Measurements from ENCODE around the gene KAT6B.
A peak's percentile ranks its signal among the peaks of the same experiment; 100 is the strongest.

Gene KAT6B

DNA sequence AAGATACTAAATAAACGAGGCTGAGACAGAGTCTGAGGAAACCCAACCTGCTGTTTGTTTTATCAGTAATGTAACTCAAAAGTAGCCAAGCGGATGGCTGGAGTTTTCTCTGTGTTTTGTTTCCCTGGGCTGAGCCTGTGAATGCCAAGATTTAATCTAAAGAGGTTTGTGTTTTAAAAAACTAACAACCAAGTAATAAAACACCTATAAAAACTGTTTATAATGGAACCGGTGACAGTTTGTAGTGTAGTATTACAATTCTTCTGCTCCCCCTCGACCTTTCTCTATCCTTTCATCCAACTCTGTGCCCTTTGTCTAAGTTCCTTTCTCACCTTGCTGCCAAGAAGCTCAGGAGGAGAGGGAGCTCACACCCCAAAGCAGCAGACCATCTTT, 2.6 kb upstream of the KAT6B start:
- DNase-seq (ENCODE audit: low read depth in 2 of 2) = no peak

DNA sequence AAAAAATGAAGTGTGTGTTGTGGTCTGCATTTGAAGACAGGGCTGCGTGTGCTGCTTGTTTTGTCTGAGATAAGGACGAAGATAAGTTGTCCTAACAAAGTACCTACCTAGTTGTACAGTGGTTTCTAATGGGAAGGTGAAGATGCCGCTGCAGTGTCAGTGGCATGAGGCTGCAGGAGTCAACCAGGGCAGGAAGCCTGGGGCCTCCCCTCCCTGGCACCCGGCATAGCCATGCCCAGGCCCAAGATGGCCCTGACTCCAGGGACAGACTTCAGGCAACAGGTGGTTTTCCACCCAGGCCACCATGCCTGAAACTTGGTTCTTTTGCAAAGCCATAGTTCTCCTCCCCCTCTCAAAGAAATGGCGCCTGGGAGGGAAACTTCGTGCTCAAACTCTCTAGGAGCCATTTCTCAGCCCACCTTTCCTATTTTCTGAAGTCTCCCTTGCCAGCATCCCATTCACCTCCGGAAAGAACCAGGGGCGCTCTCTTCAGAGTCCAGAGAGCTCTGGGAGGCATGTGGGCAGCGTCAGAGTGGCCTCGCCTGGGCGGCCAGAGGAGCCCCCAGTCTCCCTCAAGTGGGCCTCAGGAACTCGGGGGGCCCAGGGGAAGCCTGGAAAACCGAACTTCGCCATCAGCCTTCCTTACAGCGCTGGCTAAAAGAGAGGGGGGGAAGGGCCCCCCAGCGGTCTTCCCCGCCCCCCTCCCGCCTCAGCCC, 2.1 kb upstream of the KAT6B start:
- DNase-seq (ENCODE audit: low read depth in 2 of 2) = no peak

DNA sequence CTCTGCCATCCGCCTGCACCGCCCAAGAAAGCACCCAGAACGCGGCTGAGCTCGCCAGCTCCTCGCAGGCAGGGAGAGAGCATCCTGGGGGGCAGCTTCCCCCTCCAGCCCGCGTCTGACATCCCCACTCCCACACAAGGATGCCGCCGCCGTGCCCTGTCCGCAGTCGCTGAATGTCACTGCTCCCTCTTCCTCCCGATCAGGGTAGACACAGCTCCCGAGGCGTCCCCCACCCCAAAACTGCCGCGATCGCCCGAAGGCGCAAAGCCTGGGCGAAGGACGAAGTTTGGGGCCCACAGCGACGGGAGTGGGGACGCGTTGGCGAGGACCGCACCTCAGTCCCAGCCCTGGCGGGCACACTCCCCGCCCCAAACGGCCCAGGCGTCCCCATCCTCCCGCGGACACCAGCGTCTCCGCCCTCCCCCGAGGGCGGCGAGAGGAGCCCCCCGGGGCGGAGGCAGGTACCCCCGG, 1.5 kb upstream of the KAT6B start:
- peak; percentile 18 to 23 for DNase-seq (ENCODE audit: low read depth in 2 of 2)

DNA sequence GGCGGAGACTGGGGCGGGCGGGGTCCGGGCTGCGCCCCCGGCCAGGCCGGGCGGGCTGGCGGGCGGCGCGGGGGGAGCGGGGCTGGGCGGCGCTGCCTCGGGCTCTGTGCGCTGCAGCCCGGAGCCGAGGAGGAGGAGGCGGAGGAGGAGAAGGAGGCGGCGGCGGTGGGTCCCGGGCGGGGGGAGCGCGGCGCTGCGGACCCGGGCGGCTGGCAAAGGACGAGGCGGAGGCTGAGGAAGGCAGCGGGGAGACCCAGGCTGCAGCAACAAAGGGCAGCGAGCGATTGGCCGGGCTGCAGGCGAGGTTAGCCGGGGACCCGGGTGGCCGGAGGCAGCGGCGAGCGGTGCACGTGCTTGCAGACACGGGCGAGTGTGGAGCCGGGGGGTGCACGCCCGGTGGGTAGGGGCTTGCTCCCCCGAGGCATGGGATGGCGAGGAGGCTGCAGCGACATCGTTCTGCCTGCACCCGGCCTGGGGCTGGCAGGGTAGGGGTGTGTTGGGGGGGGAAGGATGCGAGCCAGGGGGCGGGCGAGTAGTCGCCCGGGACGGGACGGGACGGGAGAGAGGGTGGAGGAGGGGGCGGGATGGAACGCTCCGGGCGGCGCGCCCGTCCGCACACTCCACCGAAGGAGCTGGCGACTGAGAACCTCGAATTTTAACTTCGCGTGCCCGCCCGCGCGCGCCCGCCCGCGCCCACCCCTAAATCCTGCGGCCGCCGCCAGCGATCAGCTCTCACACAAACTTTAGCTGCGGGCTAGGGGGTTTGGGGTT, 844 bp upstream of the KAT6B start:
- peak; percentile 33 to 35 for DNase-seq (ENCODE audit: low read depth in 2 of 2)

DNA sequence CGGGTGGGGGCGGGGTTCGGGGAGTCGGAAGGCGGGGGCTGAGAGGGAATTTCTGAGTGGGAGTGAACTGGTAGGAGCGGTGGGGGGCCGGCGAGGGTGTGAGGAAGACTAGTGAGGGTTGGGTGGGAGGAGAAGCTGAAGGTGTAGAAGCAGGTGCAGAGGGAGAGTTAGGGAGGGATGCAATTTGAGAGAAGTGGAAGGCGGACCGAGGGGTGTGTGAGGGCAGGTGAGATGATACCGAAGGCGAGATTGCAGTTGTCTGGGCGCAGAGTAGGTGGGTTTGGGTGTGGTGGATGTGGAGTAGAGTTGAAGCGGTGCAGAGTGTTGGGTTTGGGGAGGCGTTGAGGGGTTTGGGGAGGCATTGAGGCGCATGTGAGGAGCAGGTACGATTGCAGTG, 643 bp downstream of the KAT6B start:
- DNase-seq (ENCODE audit: low read depth in 2 of 2) = no peak

DNA sequence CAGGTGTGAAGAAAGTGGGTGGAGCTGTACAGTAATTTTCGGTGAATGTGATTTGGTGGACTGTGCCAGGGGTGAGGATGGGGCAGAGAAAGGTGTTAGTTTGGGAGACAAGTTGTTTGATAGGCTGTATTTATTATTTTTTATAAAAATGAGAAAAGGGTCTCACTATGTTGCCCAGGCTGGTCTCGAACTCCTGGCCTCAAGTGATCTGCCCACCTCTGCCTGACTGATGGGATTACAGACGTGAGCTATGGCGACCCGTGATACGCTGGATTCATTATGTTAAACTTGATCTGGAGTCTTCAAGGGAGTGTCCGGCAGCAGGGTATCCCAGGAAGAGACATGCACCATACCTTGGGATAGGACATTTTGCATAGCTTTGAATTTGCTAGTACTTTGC, 1.3 kb downstream of the KAT6B start:
- no peak for DNase-seq (ENCODE audit: low read depth in 2 of 2)

DNA sequence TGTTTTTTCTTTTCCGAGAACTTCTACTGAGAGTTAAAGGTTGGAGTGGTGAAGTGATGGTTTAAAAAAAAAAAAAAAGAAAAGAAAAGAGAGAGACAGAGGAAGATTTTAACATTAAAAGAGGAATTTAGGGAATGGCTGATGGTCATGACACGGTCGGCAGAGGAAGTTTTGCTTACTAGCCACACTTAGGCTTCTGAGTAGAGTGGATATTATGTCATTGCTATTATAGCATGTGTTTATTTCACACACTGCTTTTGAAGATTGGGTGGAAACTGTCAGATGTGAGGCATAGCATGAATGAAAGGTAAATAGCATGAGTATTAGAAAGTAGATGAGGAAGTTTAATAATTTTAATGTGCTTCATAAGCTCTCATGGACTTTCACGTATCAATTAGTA, 2.5 kb downstream of the KAT6B start:
- DNase-seq (ENCODE audit: low read depth in 2 of 2) = no peak

DNA sequence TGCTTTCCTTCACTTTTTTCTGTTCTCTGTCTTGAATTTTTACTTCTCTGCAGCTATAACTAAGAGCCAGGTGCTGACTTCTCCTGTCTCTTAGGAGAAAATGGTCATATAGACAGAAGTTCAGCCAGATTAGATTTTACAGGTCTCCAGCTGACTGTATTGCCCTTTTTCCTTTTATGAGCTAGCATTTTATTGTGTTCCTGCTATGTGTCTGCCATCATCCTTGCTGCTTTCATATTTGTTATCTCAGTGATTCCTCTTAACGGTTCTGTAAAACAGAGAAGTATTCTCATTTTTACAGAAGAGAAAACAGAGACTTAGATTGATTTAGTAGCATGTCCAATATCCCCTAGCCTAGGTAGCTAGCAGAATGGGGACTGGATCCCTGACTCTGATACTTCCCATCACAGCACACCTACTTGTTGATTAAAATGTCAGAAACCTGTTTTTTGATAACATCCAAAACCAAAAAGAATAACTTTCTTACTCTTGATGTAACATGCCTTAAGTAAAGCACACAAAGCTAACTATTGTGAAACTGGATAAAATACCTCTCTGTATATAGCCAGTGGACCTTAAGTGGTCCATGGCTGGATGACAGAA, 5.2 kb downstream of the KAT6B start:
- DNase-seq (ENCODE audit: low read depth in 2 of 2) = no peak

DNA sequence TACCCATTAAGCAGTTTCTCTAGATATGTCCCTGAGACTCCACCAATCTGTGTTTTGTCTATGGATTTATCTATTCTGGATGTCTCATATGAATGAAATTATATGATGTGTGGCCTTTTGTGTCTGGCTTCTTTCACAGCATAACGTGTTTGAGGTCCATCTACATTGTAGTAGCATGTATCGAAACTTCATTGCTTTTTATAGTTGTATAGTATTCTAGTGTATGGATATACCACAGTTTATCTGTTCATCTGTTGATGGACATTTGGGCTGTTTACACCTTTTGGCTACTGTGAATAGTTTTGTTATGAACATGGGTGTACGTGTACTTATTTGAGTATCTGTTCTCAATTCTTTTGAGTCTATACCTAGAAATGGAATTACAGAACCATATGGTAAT, 9.6 kb downstream of the KAT6B start:
- no peak for DNase-seq (ENCODE audit: low read depth in 2 of 2)

DNA sequence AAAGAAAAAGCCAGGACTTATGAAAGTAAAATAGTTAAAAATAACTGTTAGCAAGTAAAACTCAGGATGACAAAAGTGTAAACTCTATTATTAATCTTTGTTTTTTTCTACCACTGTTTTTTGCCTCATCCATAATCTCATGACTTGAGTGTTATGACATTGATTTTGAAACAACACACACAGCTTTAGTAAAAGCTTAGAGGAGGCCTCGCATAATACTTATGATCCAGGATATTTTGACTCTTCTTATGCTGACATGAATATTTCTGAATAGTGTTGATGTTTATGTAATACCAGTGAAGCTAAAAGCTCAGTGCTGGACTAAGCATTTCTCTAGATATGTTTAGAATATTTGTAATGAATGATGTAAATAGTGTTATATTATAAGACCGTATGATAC, 10.5 kb downstream of the KAT6B start:
- DNase-seq (ENCODE audit: low read depth in 2 of 2) = no peak

DNA sequence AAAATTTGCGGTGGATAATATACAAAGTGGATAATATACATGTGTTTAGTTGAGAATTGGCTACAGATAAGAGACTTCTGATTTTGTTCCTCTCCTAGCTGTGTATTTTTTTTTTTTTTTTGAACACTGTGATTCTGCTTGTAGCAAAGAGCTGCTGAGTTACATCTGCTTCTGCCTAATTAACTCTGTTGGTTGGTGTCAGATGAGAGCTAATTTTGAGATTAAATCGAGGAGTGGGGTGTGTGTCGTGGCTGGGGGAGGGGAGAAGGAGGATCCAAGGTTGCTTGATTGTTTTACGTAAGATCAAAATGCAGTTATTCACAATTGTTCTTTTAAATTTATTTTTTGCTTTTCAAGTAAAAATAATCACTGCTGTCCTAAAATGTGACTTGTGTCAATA, 11.3 kb downstream of the KAT6B start:
- DNase-seq (ENCODE audit: low read depth in 2 of 2) = no peak

DNA sequence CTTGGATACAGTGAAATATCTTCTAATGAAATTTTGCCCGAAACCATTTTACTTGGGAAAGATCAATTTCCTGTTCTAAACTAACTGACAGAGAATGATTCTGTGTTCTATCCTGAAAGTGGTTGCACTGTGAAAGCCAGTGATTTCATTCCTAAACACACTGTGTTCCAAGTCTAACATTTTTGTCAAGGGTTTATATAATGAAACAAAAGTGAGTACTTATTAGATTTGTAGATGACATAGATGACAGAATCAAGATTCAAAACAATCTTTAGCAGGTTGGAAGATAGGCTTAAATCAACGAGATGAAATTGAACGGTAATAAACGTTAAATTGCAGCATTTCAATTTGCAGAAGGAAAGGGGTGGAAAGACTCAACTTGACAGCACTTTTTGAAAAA, 13.3 kb downstream of the KAT6B start:
- DNase-seq (ENCODE audit: low read depth in 2 of 2) = no peak

DNA sequence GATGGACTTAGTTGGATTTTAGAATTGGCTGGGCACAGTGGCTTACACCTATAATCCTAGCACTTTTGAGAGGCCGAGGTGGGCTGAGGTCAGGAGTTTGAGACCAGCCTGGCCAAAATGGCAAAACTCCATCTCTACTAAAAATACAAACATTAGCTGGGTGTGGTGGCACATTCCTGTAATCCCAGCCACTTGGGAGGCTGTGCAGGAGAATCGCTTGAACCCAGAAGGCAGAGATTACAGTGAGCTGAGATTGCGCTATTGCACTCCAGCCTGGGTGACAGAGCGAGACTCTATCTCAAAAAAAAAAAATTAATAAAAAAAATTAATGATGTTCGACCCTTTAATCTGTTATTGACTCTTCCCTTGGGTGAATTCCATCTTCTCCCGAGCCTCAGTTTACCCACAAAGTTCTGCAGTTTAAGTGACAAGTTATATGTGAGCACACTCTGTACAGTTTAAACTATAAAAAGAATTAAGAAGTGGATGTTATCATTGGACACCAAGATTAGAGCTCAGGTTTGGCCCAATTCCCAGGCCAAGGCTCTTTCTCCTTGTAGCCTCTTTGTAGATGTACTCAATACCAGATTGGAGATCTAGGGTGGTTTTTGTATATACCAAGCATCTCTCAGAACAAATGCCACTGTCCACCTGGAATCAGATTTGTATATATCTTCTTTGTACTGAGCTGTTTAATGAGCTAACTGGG, 15.0 kb downstream of the KAT6B start:
- no peak for DNase-seq (ENCODE audit: low read depth in 2 of 2)

DNA sequence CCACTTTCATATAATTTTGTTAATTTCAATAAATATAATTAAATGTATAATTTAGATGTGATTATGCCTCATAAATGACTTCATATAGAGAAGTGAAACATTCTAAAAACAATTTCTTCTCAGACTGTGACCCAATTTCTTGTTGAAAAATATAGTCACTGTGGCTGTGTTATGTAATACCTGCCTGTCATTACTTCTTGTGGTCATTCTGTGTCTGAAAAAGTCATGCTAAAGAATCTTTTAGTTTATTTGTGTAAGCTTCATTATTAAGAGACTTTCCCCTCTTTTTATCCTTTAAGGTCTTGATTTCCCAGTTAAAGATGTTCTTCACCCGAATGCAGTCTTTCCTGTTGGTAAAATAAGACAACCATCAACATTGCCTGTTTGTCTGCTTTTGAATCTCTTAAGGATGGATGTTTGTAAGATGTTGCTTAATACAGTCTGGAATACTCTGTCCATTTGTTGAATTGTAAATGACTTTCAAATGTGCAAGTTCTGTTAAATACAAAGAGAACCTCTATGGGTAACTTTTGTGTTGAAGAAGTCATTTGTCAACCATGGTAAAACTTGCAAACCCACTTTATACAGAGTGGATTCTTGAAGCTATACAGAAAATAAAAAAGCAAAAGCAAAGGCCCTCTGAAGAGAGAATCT, 16.0 kb downstream of the KAT6B start:
- no peak for DNase-seq (ENCODE audit: low read depth in 2 of 2)

DNA sequence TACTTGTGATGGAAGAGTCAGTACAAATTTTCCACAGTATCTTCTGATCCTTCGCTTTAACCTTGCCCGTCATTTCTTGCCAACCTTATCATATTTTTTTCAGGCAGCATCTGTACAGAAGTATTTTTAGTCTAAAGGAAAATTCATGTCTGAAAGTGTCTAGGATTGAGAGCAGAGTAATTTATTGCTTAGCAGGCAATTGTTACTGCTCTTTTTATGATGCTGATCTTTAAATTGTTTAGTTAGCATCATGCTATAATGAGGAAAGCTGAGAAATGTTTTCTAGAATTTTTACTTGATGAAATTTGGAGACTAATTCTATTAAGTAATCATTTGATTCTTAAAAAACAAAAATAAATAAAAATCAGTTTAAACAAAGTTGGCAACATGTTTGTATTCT, 20.6 kb downstream of the KAT6B start:
- no peak for DNase-seq (ENCODE audit: low read depth in 2 of 2)

DNA sequence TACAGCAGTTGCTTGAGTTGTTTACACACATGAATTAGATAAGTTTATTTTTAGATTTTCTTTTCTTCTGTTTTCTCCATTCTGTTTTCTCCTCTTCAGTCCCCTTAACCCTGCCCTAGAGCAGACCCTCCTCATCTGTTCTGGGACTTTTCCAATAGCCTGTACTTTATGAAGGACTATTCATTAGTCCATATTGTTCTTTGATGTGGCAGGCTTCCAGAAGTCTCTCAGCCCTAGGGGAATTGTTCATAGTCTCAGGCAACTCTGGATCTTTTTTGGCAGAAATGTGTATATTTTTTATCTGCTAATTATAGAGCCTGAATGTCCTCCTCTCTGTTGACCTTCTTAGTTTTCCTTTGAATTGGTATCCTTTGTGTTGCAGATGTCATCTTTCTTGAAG, 25.4 kb downstream of the KAT6B start:
- no peak for DNase-seq (ENCODE audit: low read depth in 2 of 2)

DNA sequence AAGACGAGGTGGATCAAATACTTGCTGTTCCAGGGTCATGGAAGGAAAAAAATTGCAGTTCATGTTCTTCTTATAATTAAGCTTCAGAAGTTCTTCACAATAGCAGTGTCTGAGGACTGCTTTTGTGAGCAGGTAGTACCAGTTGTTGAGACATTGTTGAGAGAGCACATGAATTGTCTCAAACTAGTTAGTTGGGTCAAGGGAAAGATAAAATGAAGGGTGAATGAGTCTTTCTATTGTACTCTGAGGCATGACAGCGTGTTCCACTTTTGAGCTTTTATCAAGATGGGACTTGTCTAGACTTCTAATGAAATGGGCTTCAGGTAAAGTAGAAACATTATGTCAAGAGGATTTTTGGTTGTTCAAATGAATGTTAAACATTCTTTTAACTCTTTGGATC, 26.0 kb downstream of the KAT6B start:
- no peak for DNase-seq (ENCODE audit: low read depth in 2 of 2)

DNA sequence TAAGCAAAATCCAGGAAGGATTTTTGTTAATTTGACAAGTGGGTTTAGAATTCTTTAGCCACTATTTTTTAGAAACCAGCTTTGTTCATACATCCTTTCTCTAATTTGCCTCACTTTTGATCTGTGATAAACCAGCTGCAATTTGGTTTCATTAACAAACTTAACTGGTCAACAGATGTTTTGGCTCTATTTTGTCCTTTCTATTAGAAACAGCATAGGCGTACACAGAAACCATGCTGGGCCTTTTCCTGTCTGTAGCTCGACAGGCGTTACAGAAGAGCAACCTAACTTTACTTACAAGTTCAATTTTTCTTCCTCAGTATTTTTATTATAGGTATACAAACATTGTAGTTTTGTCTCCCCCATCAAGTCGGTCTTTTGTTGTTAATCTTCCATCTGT, 28.2 kb downstream of the KAT6B start:
- no peak for DNase-seq (ENCODE audit: low read depth in 2 of 2)

DNA sequence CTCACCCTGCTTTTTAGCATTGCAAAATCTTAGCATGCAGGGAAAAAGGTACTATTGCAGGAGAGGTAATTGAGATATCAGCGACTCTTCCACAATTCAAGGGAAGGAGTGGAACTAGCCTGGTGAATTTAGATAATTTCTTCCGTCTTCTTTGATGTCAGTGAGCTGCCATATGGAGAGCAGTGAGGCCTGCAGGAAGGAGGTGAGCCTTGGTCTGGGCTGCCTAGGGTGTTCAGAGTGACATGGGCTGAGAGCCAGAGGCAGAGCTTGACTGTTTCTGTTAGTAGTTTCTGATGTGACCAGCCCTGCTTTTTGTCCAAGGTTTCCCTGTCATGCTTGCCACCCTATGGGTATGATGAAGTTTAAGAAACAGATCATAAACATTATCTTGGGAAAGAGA, 28.6 kb downstream of the KAT6B start:
- no peak for DNase-seq (ENCODE audit: low read depth in 2 of 2)

DNA sequence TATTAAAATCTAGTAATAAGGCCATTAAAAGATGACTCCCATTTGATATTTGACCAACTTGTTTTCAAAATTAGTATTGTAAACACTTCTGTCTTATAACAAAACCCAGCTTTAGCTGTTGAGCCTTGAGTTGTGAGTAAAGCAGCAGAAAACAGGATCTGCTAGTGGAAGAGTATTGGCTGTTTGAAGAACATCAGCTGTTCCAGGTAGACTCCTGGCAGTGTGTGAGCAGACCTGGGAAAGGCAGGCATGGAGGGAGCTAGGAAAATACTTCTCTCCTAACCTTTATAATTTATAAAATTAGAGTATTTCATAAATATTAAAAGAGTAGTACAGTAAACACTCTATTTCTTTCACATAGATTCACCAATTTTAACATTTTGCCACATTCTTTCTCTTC, 29.0 kb downstream of the KAT6B start:
- no peak for DNase-seq (ENCODE audit: low read depth in 2 of 2)

DNA sequence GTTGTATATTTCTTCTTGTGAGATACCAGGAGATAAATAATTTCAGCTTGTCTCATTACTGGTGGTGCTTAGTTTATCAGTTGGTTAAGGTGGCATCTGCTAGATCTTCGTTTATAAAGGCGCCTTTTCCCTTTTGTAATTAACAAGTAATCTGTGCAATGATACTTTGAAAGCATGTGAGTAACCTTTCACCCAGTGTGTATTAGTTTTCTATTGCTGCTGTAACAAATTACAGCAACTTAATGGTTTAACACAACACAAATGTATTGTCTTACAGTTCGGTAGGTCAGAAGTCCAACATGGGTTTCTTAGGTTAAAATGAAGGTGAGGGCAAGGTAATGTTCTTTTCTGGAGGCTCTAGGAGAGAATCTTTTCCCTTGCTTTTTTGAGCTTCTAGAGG, 30.5 kb downstream of the KAT6B start:
- no peak for DNase-seq (ENCODE audit: low read depth in 2 of 2)

DNA sequence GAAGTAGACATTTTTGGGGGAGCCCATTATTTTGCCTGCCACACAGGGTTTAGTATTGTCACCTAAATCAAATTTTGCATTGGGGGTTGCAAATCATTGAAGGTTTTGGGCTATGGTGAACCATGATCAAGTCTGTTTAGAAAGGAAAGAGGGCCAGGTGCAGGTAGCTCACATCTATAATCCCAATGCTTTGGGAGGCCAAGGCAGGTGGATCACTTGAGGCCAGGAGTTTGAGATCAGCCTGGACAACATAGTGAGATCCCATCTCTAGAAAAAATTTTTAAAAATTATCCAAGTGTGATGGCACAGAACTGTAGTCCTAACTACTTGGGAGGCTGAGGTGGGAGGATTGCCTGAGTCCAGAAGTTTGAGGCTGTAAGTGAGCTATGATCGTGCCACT, 31.2 kb downstream of the KAT6B start:
- no peak for DNase-seq (ENCODE audit: low read depth in 2 of 2)
